Mucosa of rectum (tissue), 2 donors: ENCODE results near the gene SLC25A28.

Experiments
- H3K27ac ChIP-seq, 2 donors: one replicate each; pipeline ENCODE4 v1.7.0; 2013; ENCODE audit warnings: inconsistent platforms in 2 of 2, low read depth in 2 of 2, low read length in 2 of 2
- H3K27me3 ChIP-seq, 2 donors: one replicate each; pipeline ENCODE4 v1.7.0; 2013; ENCODE audit warnings: low read length in 2 of 2; ENCODE audit not compliant: control insufficient read depth in 2 of 2, insufficient read depth in 2 of 2
- H3K36me3 ChIP-seq, 2 donors: one replicate each; pipeline ENCODE4 v1.7.0; 2013; ENCODE audit warnings: low read length in 2 of 2; ENCODE audit not compliant: control insufficient read depth in 2 of 2, insufficient read depth in 2 of 2
- H3K4me1 ChIP-seq, 2 donors: one replicate each; pipeline ENCODE4 v1.7.0; 2013; ENCODE audit warnings: low read length in 2 of 2, mild to moderate bottlenecking in 1 of 2; ENCODE audit not compliant: control insufficient read depth in 2 of 2, insufficient read depth in 2 of 2
- H3K4me3 ChIP-seq, 2 donors: one replicate each; pipeline ENCODE4 v1.7.0; 2013; ENCODE audit warnings: low read length in 2 of 2
- H3K9ac ChIP-seq, 2 donors: one replicate each; pipeline ENCODE4 v1.7.0; 2013; ENCODE audit warnings: low read length in 2 of 2, low read depth in 1 of 2, mild to moderate bottlenecking in 1 of 2
- H3K9me3 ChIP-seq, 2 donors: one replicate each; pipeline ENCODE4 v1.7.0; 2013; ENCODE audit warnings: low read length in 2 of 2; ENCODE audit not compliant: control insufficient read depth in 2 of 2
- donor health status: healthy.
- donor health status: Normal muscosa, but diverticular disease.

SLC25A28 gene

GRCh38 chr10:99564361-99564760 is 55.9 kb downstream of the SLC25A28 start:
- no peaks in the 10 kb centered on the region for H3K27me3 ChIP-seq
- H3K4me1 ChIP-seq = peaks cover 0 to 2% of the 10 kb centered on the region in 2 donors
- H3K9ac ChIP-seq = no peak overlapping the region
- H3K4me3 ChIP-seq = no peak overlapping the region
- no peak overlapping the region for H3K27ac ChIP-seq
- no peaks in the 10 kb centered on the region for H3K9me3 ChIP-seq
- H3K36me3 ChIP-seq = no peaks in the 10 kb centered on the region

GRCh38 chr10:99562631-99563030 is 57.6 kb downstream of the SLC25A28 start:
- no peaks in the 10 kb centered on the region for H3K27me3 ChIP-seq
- no peak overlapping the region for H3K9ac ChIP-seq
- no peaks in the 10 kb centered on the region for H3K9me3 ChIP-seq
- H3K4me1 ChIP-seq = peaks cover 0 to 2% of the 10 kb centered on the region in 2 donors
- no peak overlapping the region for H3K4me3 ChIP-seq
- no peaks in the 10 kb centered on the region for H3K36me3 ChIP-seq
- no peak overlapping the region for H3K27ac ChIP-seq
